Measurements from ENCODE around the gene MRPL22.
"Not testable (repeated sequence)": the region's sequence is repeated elsewhere in the genome, so short reads cannot be mapped to it uniquely, and the experiment has no call there.

DNA sequence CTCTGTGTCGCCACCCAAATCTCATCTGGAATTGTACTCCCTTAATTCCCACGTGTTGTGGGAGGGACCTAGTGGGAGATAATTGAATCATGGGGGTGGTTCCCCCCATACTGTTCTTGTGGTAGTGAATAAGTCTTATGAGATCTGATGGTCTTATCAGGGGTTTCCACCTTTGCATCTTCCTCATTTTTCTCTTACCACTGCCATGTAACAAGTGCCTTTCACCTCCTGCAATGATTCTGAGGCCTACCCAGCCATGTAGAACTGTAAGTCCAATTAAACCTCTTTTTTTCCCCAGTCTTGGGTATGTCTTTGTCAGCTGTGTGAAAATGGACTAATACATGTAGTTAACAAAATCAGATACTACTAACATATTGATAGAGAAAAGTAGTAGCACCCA lies 37.4 kb downstream of the MRPL22 start:
- TF ChIP-seq CTCF, POLR2AphosphoS5 (IDR thresholded peaks at IDR 0.05): not testable (repeated sequence)
